ENCODE data around the gene AVPR1B.

The AVPR1B gene

DNA sequence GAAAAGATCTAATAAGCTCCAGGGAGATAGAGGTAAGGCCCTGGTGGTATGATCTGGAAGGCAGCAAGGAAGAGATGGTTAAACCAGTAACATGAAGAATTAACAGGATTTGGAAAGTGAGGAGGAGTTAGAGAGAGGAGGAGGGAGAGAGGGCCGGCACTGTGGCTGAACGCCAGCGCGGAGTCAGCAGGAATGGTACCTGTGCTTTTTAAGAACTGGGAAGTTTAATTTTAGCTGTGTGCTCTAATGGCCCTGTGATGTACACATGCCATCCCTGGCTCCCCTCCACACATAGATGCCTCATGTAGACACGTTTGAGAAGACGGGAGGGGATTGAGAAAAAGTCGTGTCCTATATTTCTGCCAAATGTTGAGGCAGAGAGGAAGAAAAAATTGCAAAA, 13.8 kb upstream of the AVPR1B start:
- Histone ChIP-seq H3K4me3 (ENCODE audit: low read depth in 1 of 2, low read length in 2 of 2) (no peak overlapping the region), H3K27ac (ENCODE audit: low read length) (no peak overlapping the region), H3K4me2 (ENCODE audit: insufficient read depth, low read length) (no peak overlapping the region), H4K20me1 (ENCODE audit: insufficient read depth, low read length) (no peaks in the 10 kb centered on the region), H3K36me3 (ENCODE audit: insufficient read depth, low read length) (no peaks in the 10 kb centered on the region), H2AFZ (ENCODE audit: low read depth, low read length) (no peak overlapping the region), H3K79me2 (ENCODE audit: insufficient read depth, low read length) (no peaks in the 10 kb centered on the region), H3K4me1 (ENCODE audit: insufficient read depth, low read length) (no peaks in the 10 kb centered on the region), H3K9ac (ENCODE audit: low read depth, low read length) (no peak overlapping the region), H3K27me3 (ENCODE audit: insufficient read depth, low read length, poor library complexity) (peaks cover 21% of the 10 kb centered on the region), H3K9me3 (ENCODE audit: insufficient read depth, low read length, severe bottlenecking) (no peaks in the 10 kb centered on the region)
- TF ChIP-seq EZH2 (IDR thresholded peaks at IDR 0.05; ENCODE audit: borderline replicate concordance, low read depth, low read length, severe bottlenecking) = no peak
- TF ChIP-seq, protein P1, sequence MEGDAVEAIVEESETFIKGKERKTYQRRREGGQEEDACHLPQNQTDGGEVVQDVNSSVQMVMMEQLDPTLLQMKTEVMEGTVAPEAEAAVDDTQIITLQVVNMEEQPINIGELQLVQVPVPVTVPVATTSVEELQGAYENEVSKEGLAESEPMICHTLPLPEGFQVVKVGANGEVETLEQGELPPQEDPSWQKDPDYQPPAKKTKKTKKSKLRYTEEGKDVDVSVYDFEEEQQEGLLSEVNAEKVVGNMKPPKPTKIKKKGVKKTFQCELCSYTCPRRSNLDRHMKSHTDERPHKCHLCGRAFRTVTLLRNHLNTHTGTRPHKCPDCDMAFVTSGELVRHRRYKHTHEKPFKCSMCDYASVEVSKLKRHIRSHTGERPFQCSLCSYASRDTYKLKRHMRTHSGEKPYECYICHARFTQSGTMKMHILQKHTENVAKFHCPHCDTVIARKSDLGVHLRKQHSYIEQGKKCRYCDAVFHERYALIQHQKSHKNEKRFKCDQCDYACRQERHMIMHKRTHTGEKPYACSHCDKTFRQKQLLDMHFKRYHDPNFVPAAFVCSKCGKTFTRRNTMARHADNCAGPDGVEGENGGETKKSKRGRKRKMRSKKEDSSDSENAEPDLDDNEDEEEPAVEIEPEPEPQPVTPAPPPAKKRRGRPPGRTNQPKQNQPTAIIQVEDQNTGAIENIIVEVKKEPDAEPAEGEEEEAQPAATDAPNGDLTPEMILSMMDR (IDR thresholded peaks at IDR 0.05; ENCODE audit: borderline replicate concordance, extremely low read depth, low read length, poor library complexity, severe bottlenecking) = no peak
- ATAC-seq (ENCODE audit: insufficient read depth, low read depth) = no peak
- DNase-seq = no peak

DNA sequence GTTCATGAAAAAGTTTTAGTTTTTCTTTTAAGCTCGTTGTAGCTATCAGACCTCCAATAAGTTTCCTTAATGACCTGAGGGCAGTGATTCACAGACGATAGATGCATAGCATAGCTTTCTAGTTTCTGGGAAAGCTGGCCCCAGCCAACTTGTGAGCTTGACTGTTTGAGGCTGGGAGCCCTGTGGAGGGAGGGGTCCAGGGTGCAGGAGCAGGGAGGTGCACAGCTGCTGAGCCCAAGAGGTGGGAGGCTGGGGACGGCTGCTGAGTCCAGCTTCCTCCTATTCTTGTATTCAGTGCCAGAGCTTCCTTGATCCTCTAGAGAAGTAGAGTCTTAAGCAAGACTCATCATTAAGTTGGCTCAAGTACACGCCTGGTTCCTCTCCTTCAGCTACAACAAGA, 11.0 kb upstream of the AVPR1B start:
- no peak overlapping the region for H3K4me3 ChIP-seq (ENCODE audit: low read depth in 1 of 2, low read length in 2 of 2)
- ATAC-seq (ENCODE audit: insufficient read depth, low read depth) = no peak
- H3K27ac ChIP-seq (ENCODE audit: low read length) = no peak overlapping the region
- H3K4me1 ChIP-seq (ENCODE audit: insufficient read depth, low read length) = no peaks in the 10 kb centered on the region
- peaks cover 19% of the 10 kb centered on the region for H3K27me3 ChIP-seq (ENCODE audit: insufficient read depth, low read length, poor library complexity)
- H2AFZ ChIP-seq (ENCODE audit: low read depth, low read length) = no peak overlapping the region
- no peak for DNase-seq
- no peaks in the 10 kb centered on the region for H4K20me1 ChIP-seq (ENCODE audit: insufficient read depth, low read length)
- H3K4me2 ChIP-seq (ENCODE audit: insufficient read depth, low read length) = no peak overlapping the region
- no peaks in the 10 kb centered on the region for H3K36me3 ChIP-seq (ENCODE audit: insufficient read depth, low read length)
- TF ChIP-seq EZH2 (IDR thresholded peaks at IDR 0.05; ENCODE audit: borderline replicate concordance, low read depth, low read length, severe bottlenecking) = no peak
- TF ChIP-seq, protein P1 (IDR thresholded peaks at IDR 0.05; ENCODE audit: borderline replicate concordance, extremely low read depth, low read length, poor library complexity, severe bottlenecking) = no peak
- no peaks in the 10 kb centered on the region for H3K9me3 ChIP-seq (ENCODE audit: insufficient read depth, low read length, severe bottlenecking)
- no peaks in the 10 kb centered on the region for H3K79me2 ChIP-seq (ENCODE audit: insufficient read depth, low read length)
- H3K9ac ChIP-seq (ENCODE audit: low read depth, low read length) = no peak overlapping the region

DNA sequence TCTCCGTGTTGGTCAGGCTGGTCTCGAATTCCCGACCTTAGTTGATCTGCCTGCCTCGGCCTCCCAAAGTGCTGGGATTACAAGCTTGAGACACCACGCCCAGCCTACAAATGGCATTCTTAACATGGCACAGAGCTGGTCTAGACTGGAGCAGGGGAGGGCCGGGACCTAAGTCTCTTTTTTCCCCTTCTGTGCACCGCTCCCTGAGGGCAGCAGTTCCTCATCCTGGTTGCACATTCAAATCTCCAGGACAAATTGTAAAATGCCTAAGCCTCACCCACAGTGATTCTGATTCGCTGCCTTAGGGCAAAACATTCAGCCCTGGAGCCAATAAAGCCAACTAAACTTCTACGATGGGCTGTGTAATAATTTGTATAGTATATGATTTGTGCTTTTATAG, 10.1 kb upstream of the AVPR1B start:
- TF ChIP-seq EZH2 (IDR thresholded peaks at IDR 0.05; ENCODE audit: borderline replicate concordance, low read depth, low read length, severe bottlenecking) = no peak
- TF ChIP-seq, protein P1 (IDR thresholded peaks at IDR 0.05; ENCODE audit: borderline replicate concordance, extremely low read depth, low read length, poor library complexity, severe bottlenecking) = no peak
- Histone ChIP-seq H2AFZ (ENCODE audit: low read depth, low read length) (no peak overlapping the region), H3K4me3 (ENCODE audit: low read depth in 1 of 2, low read length in 2 of 2) (no peak overlapping the region), H3K9me3 (ENCODE audit: insufficient read depth, low read length, severe bottlenecking) (no peaks in the 10 kb centered on the region), H3K4me1 (ENCODE audit: insufficient read depth, low read length) (no peaks in the 10 kb centered on the region), H3K27me3 (ENCODE audit: insufficient read depth, low read length, poor library complexity) (peaks cover 19% of the 10 kb centered on the region), H3K4me2 (ENCODE audit: insufficient read depth, low read length) (no peak overlapping the region), H3K9ac (ENCODE audit: low read depth, low read length) (no peak overlapping the region), H3K79me2 (ENCODE audit: insufficient read depth, low read length) (no peaks in the 10 kb centered on the region), H3K36me3 (ENCODE audit: insufficient read depth, low read length) (no peaks in the 10 kb centered on the region), H3K27ac (ENCODE audit: low read length) (no peak overlapping the region), H4K20me1 (ENCODE audit: insufficient read depth, low read length) (no peaks in the 10 kb centered on the region)
- ATAC-seq (ENCODE audit: insufficient read depth, low read depth) = no peak
- DNase-seq = no peak

DNA sequence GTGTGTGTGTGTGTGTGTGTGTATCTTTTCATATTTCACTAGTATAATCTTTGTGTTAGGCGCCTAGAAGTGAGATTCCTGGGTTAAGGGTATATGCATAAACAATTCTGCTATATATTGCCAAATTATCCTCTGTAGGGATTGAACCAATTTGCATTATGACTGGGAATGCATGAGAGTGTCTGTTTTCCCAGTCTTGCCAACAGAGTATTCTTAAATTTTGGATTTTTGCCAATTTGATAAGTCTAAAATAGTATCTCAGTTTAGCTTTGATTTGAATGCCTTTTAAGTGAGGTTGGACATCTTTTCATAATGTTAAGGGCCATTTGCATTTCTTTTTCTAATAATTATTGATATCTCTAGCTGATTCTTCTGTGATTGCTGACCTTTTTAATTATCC, 8.2 kb upstream of the AVPR1B start:
- Histone ChIP-seq H3K79me2 (ENCODE audit: insufficient read depth, low read length) (no peaks in the 10 kb centered on the region), H3K4me1 (ENCODE audit: insufficient read depth, low read length) (no peaks in the 10 kb centered on the region), H3K36me3 (ENCODE audit: insufficient read depth, low read length) (no peaks in the 10 kb centered on the region), H3K9me3 (ENCODE audit: insufficient read depth, low read length, severe bottlenecking) (no peaks in the 10 kb centered on the region), H3K27me3 (ENCODE audit: insufficient read depth, low read length, poor library complexity) (peaks cover 14% of the 10 kb centered on the region), H2AFZ (ENCODE audit: low read depth, low read length) (no peak overlapping the region), H3K4me2 (ENCODE audit: insufficient read depth, low read length) (no peak overlapping the region), H3K9ac (ENCODE audit: low read depth, low read length) (no peak overlapping the region), H3K4me3 (ENCODE audit: low read depth in 1 of 2, low read length in 2 of 2) (no peak overlapping the region), H3K27ac (ENCODE audit: low read length) (no peak overlapping the region), H4K20me1 (ENCODE audit: insufficient read depth, low read length) (no peaks in the 10 kb centered on the region)
- ATAC-seq (ENCODE audit: insufficient read depth, low read depth) = no peak
- TF ChIP-seq, protein P1 (IDR thresholded peaks at IDR 0.05; ENCODE audit: borderline replicate concordance, extremely low read depth, low read length, poor library complexity, severe bottlenecking) = no peak
- no peak for TF ChIP-seq EZH2 (IDR thresholded peaks at IDR 0.05; ENCODE audit: borderline replicate concordance, low read depth, low read length, severe bottlenecking)
- no peak for DNase-seq

Data from DND-41 (cell line).